GM06990 (cell line): ENCODE measurements around the gene OPN5.
A peak's percentile ranks its signal among the peaks of the same experiment; 100 is the strongest.
"Not testable (repeated sequence)": the region's sequence is repeated elsewhere in the genome, so short reads cannot be mapped to it uniquely, and the experiment has no call there.

Experiments
- DNase-seq: peaks from one replicate; pipeline ENCODE4 v3.0.0-alpha.2; 2011; ENCODE audit not compliant: insufficient read length; ENCODE audit errors: extremely low read depth
- H3K27me3 ChIP-seq: replicated peaks from 2 replicates; pipeline ENCODE4 v1.6.0; 2011; ENCODE audit warnings: low read length; ENCODE audit not compliant: control insufficient read depth, insufficient read depth
- H3K36me3 ChIP-seq: 2 replicates; pipeline ENCODE4 v1.5.1; 2011; ENCODE audit warnings: low read length; ENCODE audit not compliant: control insufficient read depth, insufficient read depth
- H3K4me3 ChIP-seq: replicated peaks from 2 replicates; pipeline ENCODE4 v1.5.1; 2011; ENCODE audit warnings: low read depth, mild to moderate bottlenecking, control low read depth, low read length
- TF ChIP-seq, protein P1 (sequence below): IDR thresholded peaks from 2 replicates; pipeline ENCODE4 v1.5.1; 2011; ENCODE audit warnings: low read length, control low read depth, mild to moderate bottlenecking, inconsistent platforms; ENCODE audit not compliant: insufficient read depth, poor library complexity, severe bottlenecking

The OPN5 gene

DNA sequence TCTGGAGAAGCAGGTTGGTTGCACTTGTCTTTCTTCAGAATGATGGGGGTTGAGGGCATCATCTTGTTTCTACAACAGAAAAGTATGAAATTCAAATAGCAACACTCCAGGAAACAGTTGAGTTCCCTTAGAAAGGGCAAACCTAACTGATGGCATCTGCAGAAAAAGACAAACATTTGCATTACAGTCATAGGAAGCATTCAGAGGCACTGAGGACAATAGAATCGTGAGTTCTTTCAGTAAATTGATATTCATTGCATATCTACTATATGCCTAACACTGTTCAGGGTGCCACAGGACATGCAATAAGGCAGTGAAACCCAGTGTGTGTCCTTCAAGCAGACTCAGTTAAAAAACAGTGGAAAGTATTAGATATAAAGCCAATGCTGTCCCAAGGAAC is 41.1 kb upstream of the OPN5 start:
- Histone ChIP-seq H3K36me3 (no peaks in the 10 kb centered on the region), H3K4me3 (no peak overlapping the region), H3K27me3 (no peaks in the 10 kb centered on the region)
- DNase-seq: no peak
- TF ChIP-seq, protein P1, sequence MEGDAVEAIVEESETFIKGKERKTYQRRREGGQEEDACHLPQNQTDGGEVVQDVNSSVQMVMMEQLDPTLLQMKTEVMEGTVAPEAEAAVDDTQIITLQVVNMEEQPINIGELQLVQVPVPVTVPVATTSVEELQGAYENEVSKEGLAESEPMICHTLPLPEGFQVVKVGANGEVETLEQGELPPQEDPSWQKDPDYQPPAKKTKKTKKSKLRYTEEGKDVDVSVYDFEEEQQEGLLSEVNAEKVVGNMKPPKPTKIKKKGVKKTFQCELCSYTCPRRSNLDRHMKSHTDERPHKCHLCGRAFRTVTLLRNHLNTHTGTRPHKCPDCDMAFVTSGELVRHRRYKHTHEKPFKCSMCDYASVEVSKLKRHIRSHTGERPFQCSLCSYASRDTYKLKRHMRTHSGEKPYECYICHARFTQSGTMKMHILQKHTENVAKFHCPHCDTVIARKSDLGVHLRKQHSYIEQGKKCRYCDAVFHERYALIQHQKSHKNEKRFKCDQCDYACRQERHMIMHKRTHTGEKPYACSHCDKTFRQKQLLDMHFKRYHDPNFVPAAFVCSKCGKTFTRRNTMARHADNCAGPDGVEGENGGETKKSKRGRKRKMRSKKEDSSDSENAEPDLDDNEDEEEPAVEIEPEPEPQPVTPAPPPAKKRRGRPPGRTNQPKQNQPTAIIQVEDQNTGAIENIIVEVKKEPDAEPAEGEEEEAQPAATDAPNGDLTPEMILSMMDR: no peak

DNA sequence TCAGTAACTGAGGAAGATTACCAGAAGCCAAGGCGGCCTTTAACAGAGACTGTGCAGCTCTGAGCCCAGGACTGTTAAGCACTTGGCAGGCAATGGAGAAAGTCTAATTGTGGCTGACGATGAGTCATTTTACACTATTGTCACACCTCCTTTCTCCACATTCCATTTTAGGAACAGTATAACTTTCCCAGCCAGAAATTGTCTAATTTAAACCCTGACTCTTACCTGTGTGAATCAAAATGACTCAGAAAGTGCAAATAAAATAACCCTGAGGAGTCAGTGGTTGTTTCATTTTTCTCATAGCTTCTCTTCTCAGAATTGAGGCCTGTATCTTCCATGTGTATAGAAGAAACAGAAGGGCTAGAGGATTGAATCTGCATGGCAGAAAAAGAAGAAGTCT is 40.0 kb upstream of the OPN5 start:
- peak; percentile 40 for DNase-seq
- TF ChIP-seq, protein P1: no peak

DNA sequence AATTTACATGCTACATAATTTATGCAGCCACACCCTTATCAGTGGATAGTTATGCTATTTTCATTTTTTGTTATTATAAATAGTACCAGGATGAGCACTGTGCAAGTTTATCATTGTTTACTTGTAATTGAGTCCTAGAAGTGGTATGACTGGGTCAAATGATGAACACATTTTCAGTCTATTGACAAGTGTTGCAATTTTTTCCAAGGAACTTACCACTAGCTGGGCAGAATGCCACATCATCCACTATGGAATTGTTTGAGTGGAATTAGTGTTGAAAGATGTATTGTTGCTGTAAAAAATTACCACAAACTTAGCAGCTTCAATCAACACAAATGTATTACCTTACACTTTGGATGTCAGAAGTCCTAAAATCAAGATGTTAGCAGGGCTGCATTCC is 38.1 kb upstream of the OPN5 start:
- TF ChIP-seq, protein P1: no peak
- Histone ChIP-seq H3K27me3 (no peaks in the 10 kb centered on the region), H3K36me3 (no peaks in the 10 kb centered on the region), H3K4me3 (no peak overlapping the region)
- no peak for DNase-seq

More for the DNA sequence above, 40.0 kb upstream of the OPN5 start:
- H3K36me3 ChIP-seq: no peaks in the 10 kb centered on the region
- no peak overlapping the region for H3K4me3 ChIP-seq
- no peaks in the 10 kb centered on the region for H3K27me3 ChIP-seq

DNA sequence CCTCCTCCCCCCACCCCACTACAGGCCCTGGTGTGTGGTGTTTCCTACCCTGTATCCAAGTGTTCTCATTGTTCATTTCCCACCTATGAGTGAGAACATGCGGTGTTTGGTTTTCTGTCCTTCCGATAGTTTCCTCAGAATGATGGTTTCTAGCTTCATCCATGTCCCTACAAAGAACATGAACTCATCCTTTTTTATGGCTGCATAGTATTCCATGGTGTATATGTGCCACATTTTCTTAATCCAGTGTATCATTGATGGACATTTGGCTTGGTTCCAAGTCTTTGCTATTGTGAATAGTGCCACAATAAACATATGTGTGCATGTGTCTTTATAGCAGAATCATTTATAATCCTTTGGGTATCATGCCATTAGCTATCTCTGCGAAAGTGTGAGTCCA is 36.6 kb upstream of the OPN5 start:
- not testable (repeated sequence) for DNase-seq, H3K4me3 ChIP-seq, H3K36me3 ChIP-seq, H3K27me3 ChIP-seq

DNA sequence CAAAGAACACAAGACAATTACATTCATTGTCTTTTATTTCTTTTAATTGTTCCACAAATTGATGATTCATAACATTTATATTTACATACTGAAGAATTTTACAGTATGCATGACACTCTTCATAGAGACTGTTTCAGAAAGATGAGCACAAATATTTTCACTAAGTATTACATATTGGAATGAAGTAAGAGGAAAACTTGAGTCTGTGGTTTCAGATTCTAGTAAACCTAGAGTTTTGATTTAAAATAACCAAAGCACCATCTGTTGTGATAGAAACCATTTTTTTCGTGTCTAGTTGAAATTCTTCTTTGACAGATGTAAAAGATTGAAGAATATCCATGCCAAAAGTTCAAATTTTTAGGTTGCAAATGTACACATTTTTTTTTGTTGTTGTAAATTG is 32.1 kb upstream of the OPN5 start:
- TF ChIP-seq, protein P1: no peak
- no peak overlapping the region for H3K4me3 ChIP-seq
- H3K36me3 ChIP-seq: no peaks in the 10 kb centered on the region
- no peaks in the 10 kb centered on the region for H3K27me3 ChIP-seq
- no peak for DNase-seq

DNA sequence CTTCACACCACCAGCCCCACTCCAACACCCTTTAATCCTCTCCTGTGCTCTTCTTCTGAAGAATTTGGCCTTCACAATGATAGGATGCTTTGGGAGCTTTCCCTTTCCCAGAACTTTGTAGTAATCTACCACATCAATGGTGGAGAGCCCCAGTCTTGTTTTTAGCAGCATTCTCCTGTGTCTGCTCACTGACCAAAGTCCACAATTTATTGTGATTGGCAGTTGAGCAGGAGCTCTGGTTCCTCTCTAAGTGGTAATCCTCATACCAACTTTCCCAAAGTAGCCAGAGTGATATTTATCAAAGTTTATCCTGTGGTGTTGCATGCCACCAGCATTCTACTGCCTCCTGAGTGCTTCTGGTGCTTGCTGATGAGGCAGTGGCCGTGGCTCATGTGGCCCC is 29.0 kb upstream of the OPN5 start:
- Histone ChIP-seq H3K27me3 (no peaks in the 10 kb centered on the region), H3K4me3 (no peak overlapping the region), H3K36me3 (no peaks in the 10 kb centered on the region)
- no peak for DNase-seq
- TF ChIP-seq, protein P1: no peak
